Activated naive CD8-positive, alpha-beta T cell (primary cell): ENCODE data around the gene RPS6KA1.
"Not testable (repeated sequence)": the region's sequence is repeated elsewhere in the genome, so short reads cannot be mapped to it uniquely, and the experiment has no call there.

Source experiments
- H3K27ac Mint-ChIP-seq: one replicate; pipeline ENCODE4 v1.8.0; 2021; ENCODE audit warnings: mixed read lengths
- H3K27me3 Mint-ChIP-seq: one replicate; pipeline ENCODE4 v1.8.0; 2021; ENCODE audit warnings: mixed read lengths
- H3K36me3 Mint-ChIP-seq: one replicate; pipeline ENCODE4 v1.8.0; 2021; ENCODE audit warnings: mixed read lengths
- H3K4me1 Mint-ChIP-seq: one replicate; pipeline ENCODE4 v1.8.0; 2021; ENCODE audit warnings: low read depth, mixed read lengths
- H3K4me3 Mint-ChIP-seq: one replicate; pipeline ENCODE4 v1.8.0; 2021; ENCODE audit warnings: mild to moderate bottlenecking, mixed read lengths
- H3K9me3 Mint-ChIP-seq: one replicate; pipeline ENCODE4 v1.8.0; 2021; ENCODE audit warnings: low read depth, mixed read lengths

The RPS6KA1 gene

GRCh38 chr1:26583646-26584485 is 54.3 kb downstream of the RPS6KA1 start:
- Mint-ChIP-seq H3K36me3 (no peaks in the 10 kb centered on the region), H3K27me3 (no peaks in the 10 kb centered on the region), H3K4me1 (peaks cover 41% of the 10 kb centered on the region), H3K9me3 (peaks cover 1% of the 10 kb centered on the region), H3K4me3 (no peak overlapping the region), H3K27ac (peak overlapping the region; percentile 91)

- H3K27ac Mint-ChIP-seq, H3K27me3 Mint-ChIP-seq, H3K4me3 Mint-ChIP-seq, H3K36me3 Mint-ChIP-seq, H3K9me3 Mint-ChIP-seq: not testable (repeated sequence)
- peaks cover 35% of the 10 kb centered on the region for H3K4me1 Mint-ChIP-seq
These were observed 55.0 kb downstream of the RPS6KA1 start for GRCh38 chr1:26584588-26584987.

GRCh38 chr1:26585471-26585870 is 55.9 kb downstream of the RPS6KA1 start:
- H3K4me1 Mint-ChIP-seq, result peaks cover 29% of the 10 kb centered on the region
- no peak overlapping the region for H3K4me3 Mint-ChIP-seq
- peaks cover 4% of the 10 kb centered on the region for H3K9me3 Mint-ChIP-seq
- H3K36me3 Mint-ChIP-seq, result no peaks in the 10 kb centered on the region
- no peak overlapping the region for H3K27ac Mint-ChIP-seq
- H3K27me3 Mint-ChIP-seq, result no peaks in the 10 kb centered on the region

- Mint-ChIP-seq H3K27me3 (no peaks in the 10 kb centered on the region), H3K4me3 (no peak overlapping the region), H3K27ac (no peak overlapping the region), H3K9me3 (peaks cover 4% of the 10 kb centered on the region), H3K36me3 (no peaks in the 10 kb centered on the region), H3K4me1 (peaks cover 5% of the 10 kb centered on the region)
These were observed 63.8 kb downstream of the RPS6KA1 start for GRCh38 chr1:26593385-26593784.

GRCh38 chr1:26594593-26594992 is 65.0 kb downstream of the RPS6KA1 start:
- not testable (repeated sequence) for H3K27me3 Mint-ChIP-seq, H3K4me1 Mint-ChIP-seq, H3K36me3 Mint-ChIP-seq, H3K4me3 Mint-ChIP-seq, H3K27ac Mint-ChIP-seq, H3K9me3 Mint-ChIP-seq

GRCh38 chr1:26597629-26598039 is 68.1 kb downstream of the RPS6KA1 start:
- H3K9me3 Mint-ChIP-seq, result no peaks in the 10 kb centered on the region
- H3K27ac Mint-ChIP-seq, result no peak overlapping the region
- no peaks in the 10 kb centered on the region for H3K27me3 Mint-ChIP-seq
- H3K36me3 Mint-ChIP-seq, result no peaks in the 10 kb centered on the region
- peaks cover 9% of the 10 kb centered on the region for H3K4me1 Mint-ChIP-seq
- H3K4me3 Mint-ChIP-seq, result no peak overlapping the region

- peaks cover 9% of the 10 kb centered on the region for H3K4me1 Mint-ChIP-seq
- H3K4me3 Mint-ChIP-seq, result no peak overlapping the region
- no peak overlapping the region for H3K27ac Mint-ChIP-seq
- no peaks in the 10 kb centered on the region for H3K9me3 Mint-ChIP-seq
- H3K36me3 Mint-ChIP-seq, result no peaks in the 10 kb centered on the region
- H3K27me3 Mint-ChIP-seq, result no peaks in the 10 kb centered on the region
These were observed 69.3 kb downstream of the RPS6KA1 start for GRCh38 chr1:26598890-26599289.

- Mint-ChIP-seq H3K27ac (no peak overlapping the region), H3K9me3 (no peaks in the 10 kb centered on the region), H3K27me3 (no peaks in the 10 kb centered on the region), H3K4me3 (no peak overlapping the region), H3K4me1 (peaks cover 8% of the 10 kb centered on the region), H3K36me3 (no peaks in the 10 kb centered on the region)
These were observed 72.9 kb downstream of the RPS6KA1 start for GRCh38 chr1:26602378-26602959.

GRCh38 chr1:26603856-26604255 is 74.3 kb downstream of the RPS6KA1 start:
- Mint-ChIP-seq H3K27me3 (no peaks in the 10 kb centered on the region), H3K27ac (no peak overlapping the region), H3K9me3 (no peaks in the 10 kb centered on the region), H3K36me3 (no peaks in the 10 kb centered on the region), H3K4me1 (peaks cover 4% of the 10 kb centered on the region), H3K4me3 (no peak overlapping the region)

GRCh38 chr1:26607186-26607585 is 77.6 kb downstream of the RPS6KA1 start:
- Mint-ChIP-seq H3K9me3 (no peaks in the 10 kb centered on the region), H3K27me3 (no peaks in the 10 kb centered on the region), H3K4me3 (no peak overlapping the region), H3K4me1 (peaks cover 4% of the 10 kb centered on the region), H3K36me3 (no peaks in the 10 kb centered on the region), H3K27ac (no peak overlapping the region)

GRCh38 chr1:26608895-26609294 is 79.3 kb downstream of the RPS6KA1 start:
- Mint-ChIP-seq H3K27me3 (no peaks in the 10 kb centered on the region), H3K36me3 (no peaks in the 10 kb centered on the region), H3K4me3 (no peak overlapping the region), H3K9me3 (no peaks in the 10 kb centered on the region), H3K27ac (no peak overlapping the region), H3K4me1 (no peaks in the 10 kb centered on the region)

- H3K4me3 Mint-ChIP-seq, result no peak overlapping the region
- H3K36me3 Mint-ChIP-seq, result no peaks in the 10 kb centered on the region
- H3K9me3 Mint-ChIP-seq, result no peaks in the 10 kb centered on the region
- H3K27ac Mint-ChIP-seq, result no peak overlapping the region
- H3K4me1 Mint-ChIP-seq, result no peaks in the 10 kb centered on the region
- H3K27me3 Mint-ChIP-seq, result no peaks in the 10 kb centered on the region
These were observed 81.2 kb downstream of the RPS6KA1 start for GRCh38 chr1:26610781-26611180.

GRCh38 chr1:26612627-26613026 is 83.1 kb downstream of the RPS6KA1 start:
- not testable (repeated sequence) for H3K9me3 Mint-ChIP-seq, H3K27ac Mint-ChIP-seq, H3K4me3 Mint-ChIP-seq, H3K27me3 Mint-ChIP-seq, H3K4me1 Mint-ChIP-seq, H3K36me3 Mint-ChIP-seq

- H3K36me3 Mint-ChIP-seq, result no peaks in the 10 kb centered on the region
- no peaks in the 10 kb centered on the region for H3K27me3 Mint-ChIP-seq
- H3K9me3 Mint-ChIP-seq, result no peaks in the 10 kb centered on the region
- H3K27ac Mint-ChIP-seq, result no peak overlapping the region
- H3K4me1 Mint-ChIP-seq, result peaks cover 17% of the 10 kb centered on the region
- no peak overlapping the region for H3K4me3 Mint-ChIP-seq
These were observed 85.3 kb downstream of the RPS6KA1 start for GRCh38 chr1:26614655-26615411.

GRCh38 chr1:26616881-26617280 is 87.3 kb downstream of the RPS6KA1 start:
- Mint-ChIP-seq H3K4me3 (no peak overlapping the region), H3K27me3 (no peaks in the 10 kb centered on the region), H3K27ac (no peak overlapping the region), H3K4me1 (peaks cover 25% of the 10 kb centered on the region), H3K36me3 (no peaks in the 10 kb centered on the region), H3K9me3 (no peaks in the 10 kb centered on the region)
